ENCODE data around the gene STX2.
"Not testable (repeated sequence)": the region's sequence is repeated elsewhere in the genome, so short reads cannot be mapped to it uniquely, and the experiment has no call there.

The STX2 gene

DNA sequence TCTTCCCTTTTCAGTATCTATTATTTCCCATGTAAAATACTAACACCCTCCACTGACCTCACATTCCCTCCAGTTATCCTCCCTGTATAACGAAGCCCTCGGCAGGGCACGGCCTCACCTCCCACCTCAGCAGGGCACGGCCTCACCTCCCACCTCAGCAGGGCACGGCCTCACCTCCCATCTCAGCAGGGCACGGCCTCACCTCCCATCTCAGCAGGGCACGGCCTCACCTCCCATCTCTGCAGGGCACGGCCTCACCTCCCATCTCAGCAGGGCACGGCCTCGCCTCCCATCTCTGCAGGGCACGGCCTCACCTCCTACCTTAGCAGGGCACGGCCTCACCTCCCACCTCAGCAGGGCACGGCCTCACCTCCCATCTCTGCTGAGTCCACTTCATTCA, 56.8 kb downstream of the STX2 start:
- not testable (repeated sequence) for H3K14ac ChIP-seq (ENCODE audit: low read length); H2BK12ac ChIP-seq (ENCODE audit: low read length); H3K4ac ChIP-seq (ENCODE audit: low read length); H4K91ac ChIP-seq (ENCODE audit: low read depth, low read length, poor library complexity); H3K4me3 ChIP-seq (ENCODE audit: low read length in 2 of 2); H4K8ac ChIP-seq (ENCODE audit: low read depth, low read length); H3K27ac ChIP-seq (replicated peaks; ENCODE audit: low read length); H2BK15ac ChIP-seq (ENCODE audit: low read length); H2AFZ ChIP-seq (ENCODE audit: low read length); H3K4me1 ChIP-seq (ENCODE audit: control insufficient read depth in 2 of 2, insufficient read depth in 1 of 2, low read depth in 1 of 2, low read length in 2 of 2); H3K27me3 ChIP-seq (ENCODE audit: control insufficient read depth in 3 of 3, insufficient read depth in 3 of 3, low read depth in 1 of 3, low read length in 3 of 3); H3K4me2 ChIP-seq (ENCODE audit: insufficient read depth, low read length, poor library complexity, severe bottlenecking); H3K36me3 ChIP-seq (replicated peaks in 1 of 2; ENCODE audit: control insufficient read depth in 2 of 2, insufficient read depth in 2 of 2, low read length in 2 of 2); H2AK5ac ChIP-seq (ENCODE audit: low read depth, low read length); H3K79me1 ChIP-seq (ENCODE audit: low read depth, low read length); H2BK120ac ChIP-seq (ENCODE audit: low read depth, low read length); DNase-seq (ENCODE audit: low spot score)
- peak overlapping the region; percentile 35 for H3K9ac ChIP-seq (ENCODE audit: low read depth, low read length, poor library complexity)
- no CpG with 5 or more reads among the region's 13 CpGs for WGBS, 2 donors (ENCODE audit: extremely low coverage in 2 of 2, insufficient read length in 2 of 2, insufficient replicate concordance in 1 of 2)
- peak overlapping the region; percentile 95 for H3K23ac ChIP-seq (ENCODE audit: low read depth, low read length, poor library complexity)
- peak overlapping the region; percentile 35 for H2BK5ac ChIP-seq (ENCODE audit: low read length)
- H3K9me3 ChIP-seq (replicated peaks in 1 of 2; ENCODE audit: control insufficient read depth in 2 of 2, insufficient read depth in 1 of 2, low read depth in 1 of 2, low read length in 2 of 2), result peaks cover 0 to 13% of the 10 kb centered on the region in 2 donors
- peak overlapping the region; percentile 61 for H3K18ac ChIP-seq (ENCODE audit: low read length)

- Histone ChIP-seq H3K4me2 (ENCODE audit: insufficient read depth, low read length, poor library complexity, severe bottlenecking) (no peak overlapping the region), H3K4me3 (ENCODE audit: low read length in 2 of 2) (no peak overlapping the region), H3K36me3 (replicated peaks in 1 of 2; ENCODE audit: control insufficient read depth in 2 of 2, insufficient read depth in 2 of 2, low read length in 2 of 2) (no peaks in the 10 kb centered on the region), H3K27me3 (ENCODE audit: control insufficient read depth in 3 of 3, insufficient read depth in 3 of 3, low read depth in 1 of 3, low read length in 3 of 3) (no peaks in the 10 kb centered on the region), H2BK120ac (ENCODE audit: low read depth, low read length) (no peak overlapping the region), H2AK5ac (ENCODE audit: low read depth, low read length) (no peak overlapping the region), H3K9me3 (replicated peaks in 1 of 2; ENCODE audit: control insufficient read depth in 2 of 2, insufficient read depth in 1 of 2, low read depth in 1 of 2, low read length in 2 of 2) (peaks cover 0 to 13% of the 10 kb centered on the region in 2 donors), H2BK5ac (ENCODE audit: low read length) (no peak overlapping the region), H4K91ac (ENCODE audit: low read depth, low read length, poor library complexity) (no peak overlapping the region), H3K9ac (ENCODE audit: low read depth, low read length, poor library complexity) (no peak overlapping the region), H2BK12ac (ENCODE audit: low read length) (no peak overlapping the region), H3K4ac (ENCODE audit: low read length) (no peak overlapping the region), H3K18ac (ENCODE audit: low read length) (no peak overlapping the region), H3K79me1 (ENCODE audit: low read depth, low read length) (no peaks in the 10 kb centered on the region), H3K23ac (ENCODE audit: low read depth, low read length, poor library complexity) (peak overlapping the region; percentile 68), H3K4me1 (ENCODE audit: control insufficient read depth in 2 of 2, insufficient read depth in 1 of 2, low read depth in 1 of 2, low read length in 2 of 2) (peaks cover 0 to 4% of the 10 kb centered on the region in 2 donors), H4K8ac (ENCODE audit: low read depth, low read length) (no peak overlapping the region), H2AFZ (ENCODE audit: low read length) (no peak overlapping the region), H2BK15ac (ENCODE audit: low read length) (no peak overlapping the region), H3K27ac (replicated peaks; ENCODE audit: low read length) (no peak overlapping the region), H3K14ac (ENCODE audit: low read length) (peak overlapping the region; percentile 39)
- DNase-seq (ENCODE audit: low spot score), result no peak
- no CpG with 5 or more reads among the region's 28 CpGs for WGBS, 2 donors (ENCODE audit: extremely low coverage in 2 of 2, insufficient read length in 2 of 2, insufficient replicate concordance in 1 of 2)
Measured at GRCh38 chr12:130780880-130781575, 58.0 kb downstream of the STX2 start.

DNA sequence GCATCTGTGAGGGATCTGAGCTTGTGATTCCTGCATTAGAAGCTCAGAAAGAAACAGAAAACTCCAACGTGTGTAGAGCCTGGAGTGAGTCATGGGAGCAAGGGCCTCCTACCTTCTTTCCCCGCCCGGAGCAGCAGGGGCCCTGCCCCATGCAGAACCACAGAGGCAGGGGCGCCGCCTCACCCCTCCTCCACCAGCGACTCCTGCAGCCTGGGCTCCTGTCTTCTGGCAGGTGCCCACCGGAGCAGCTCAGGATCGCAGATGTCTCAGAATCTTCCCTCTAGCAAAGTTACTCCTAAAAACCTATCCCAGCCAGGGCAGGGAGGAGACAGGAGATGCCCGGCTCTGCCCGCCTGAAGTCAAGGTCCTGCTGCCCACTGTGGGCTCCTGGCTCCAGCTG, 58.7 kb downstream of the STX2 start:
- Histone ChIP-seq H4K8ac (ENCODE audit: low read depth, low read length) (no peak overlapping the region), H3K27ac (replicated peaks; ENCODE audit: low read length) (no peak overlapping the region), H2BK120ac (ENCODE audit: low read depth, low read length) (no peak overlapping the region), H2BK15ac (ENCODE audit: low read length) (no peak overlapping the region), H2AFZ (ENCODE audit: low read length) (no peak overlapping the region), H3K4me1 (ENCODE audit: control insufficient read depth in 2 of 2, insufficient read depth in 1 of 2, low read depth in 1 of 2, low read length in 2 of 2) (peaks cover 5 to 7% of the 10 kb centered on the region in 2 donors), H3K36me3 (replicated peaks in 1 of 2; ENCODE audit: control insufficient read depth in 2 of 2, insufficient read depth in 2 of 2, low read length in 2 of 2) (no peaks in the 10 kb centered on the region), H3K4ac (ENCODE audit: low read length) (no peak overlapping the region), H3K4me2 (ENCODE audit: insufficient read depth, low read length, poor library complexity, severe bottlenecking) (no peak overlapping the region), H3K4me3 (ENCODE audit: low read length in 2 of 2) (no peak overlapping the region), H2BK12ac (ENCODE audit: low read length) (no peak overlapping the region), H3K9ac (ENCODE audit: low read depth, low read length, poor library complexity) (no peak overlapping the region), H3K27me3 (ENCODE audit: control insufficient read depth in 3 of 3, insufficient read depth in 3 of 3, low read depth in 1 of 3, low read length in 3 of 3) (peaks cover 0 to 2% (median 0%) of the 10 kb centered on the region in 3 experiments), H4K91ac (ENCODE audit: low read depth, low read length, poor library complexity) (no peak overlapping the region), H3K14ac (ENCODE audit: low read length) (no peak overlapping the region), H3K23ac (ENCODE audit: low read depth, low read length, poor library complexity) (no peak overlapping the region), H2AK5ac (ENCODE audit: low read depth, low read length) (no peak overlapping the region), H3K18ac (ENCODE audit: low read length) (no peak overlapping the region), H3K79me1 (ENCODE audit: low read depth, low read length) (no peaks in the 10 kb centered on the region), H3K9me3 (replicated peaks in 1 of 2; ENCODE audit: control insufficient read depth in 2 of 2, insufficient read depth in 1 of 2, low read depth in 1 of 2, low read length in 2 of 2) (peaks cover 0 to 12% of the 10 kb centered on the region in 2 donors), H2BK5ac (ENCODE audit: low read length) (no peak overlapping the region)
- no peak for DNase-seq (ENCODE audit: low spot score)
- WGBS, 2 donors (ENCODE audit: extremely low coverage in 2 of 2, insufficient read length in 2 of 2, insufficient replicate concordance in 1 of 2), result no CpG with 5 or more reads among the region's 10 CpGs

GRCh38 chr12:130778776-130779175, 60.3 kb downstream of the STX2 start:
- Histone ChIP-seq H3K18ac (ENCODE audit: low read length) (no peak overlapping the region), H4K91ac (ENCODE audit: low read depth, low read length, poor library complexity) (no peak overlapping the region), H2BK5ac (ENCODE audit: low read length) (no peak overlapping the region), H3K4me2 (ENCODE audit: insufficient read depth, low read length, poor library complexity, severe bottlenecking) (no peak overlapping the region), H3K36me3 (replicated peaks in 1 of 2; ENCODE audit: control insufficient read depth in 2 of 2, insufficient read depth in 2 of 2, low read length in 2 of 2) (no peaks in the 10 kb centered on the region), H4K8ac (ENCODE audit: low read depth, low read length) (no peak overlapping the region), H2BK120ac (ENCODE audit: low read depth, low read length) (no peak overlapping the region), H3K14ac (ENCODE audit: low read length) (no peak overlapping the region), H3K27ac (replicated peaks; ENCODE audit: low read length) (no peak overlapping the region), H2BK12ac (ENCODE audit: low read length) (no peak overlapping the region), H3K23ac (ENCODE audit: low read depth, low read length, poor library complexity) (no peak overlapping the region), H2AK5ac (ENCODE audit: low read depth, low read length) (no peak overlapping the region), H2BK15ac (ENCODE audit: low read length) (no peak overlapping the region), H3K9ac (ENCODE audit: low read depth, low read length, poor library complexity) (no peak overlapping the region), H2AFZ (ENCODE audit: low read length) (no peak overlapping the region), H3K9me3 (replicated peaks in 1 of 2; ENCODE audit: control insufficient read depth in 2 of 2, insufficient read depth in 1 of 2, low read depth in 1 of 2, low read length in 2 of 2) (no peaks in the 10 kb centered on the region), H3K27me3 (ENCODE audit: control insufficient read depth in 3 of 3, insufficient read depth in 3 of 3, low read depth in 1 of 3, low read length in 3 of 3) (peaks cover 0 to 2% (median 0%) of the 10 kb centered on the region in 3 experiments), H3K4ac (ENCODE audit: low read length) (no peak overlapping the region), H3K4me3 (ENCODE audit: low read length in 2 of 2) (no peak overlapping the region), H3K79me1 (ENCODE audit: low read depth, low read length) (no peaks in the 10 kb centered on the region), H3K4me1 (ENCODE audit: control insufficient read depth in 2 of 2, insufficient read depth in 1 of 2, low read depth in 1 of 2, low read length in 2 of 2) (peaks cover 5 to 7% of the 10 kb centered on the region in 2 donors)
- WGBS, 2 donors (ENCODE audit: extremely low coverage in 2 of 2, insufficient read length in 2 of 2, insufficient replicate concordance in 1 of 2), result no CpG with 5 or more reads among the region's 5 CpGs
- no peak for DNase-seq (ENCODE audit: low spot score)
